Activated CD4-positive, alpha-beta T cell treated with anti-CD3 and anti-CD28 coated beads, Interleukin-2, amount 10 ng/mL, durations not matched to agents 24 days and 14 days (primary cell): ENCODE results near the gene ABCA4. TPM values are rescaled to one million over a fixed set of nuclear protein-coding genes. Genes with fewer than 3 reads are reported as not detected.

Source experiments
- DNase-seq: peaks from one replicate; pipeline ENCODE4 v3.0.0; 2022
- H3K27ac Mint-ChIP-seq: one replicate; pipeline ENCODE4 v1.8.0; 2022; ENCODE audit warnings: mild to moderate bottlenecking, mixed read lengths
- H3K27me3 Mint-ChIP-seq: one replicate; pipeline ENCODE4 v1.8.0; 2022; ENCODE audit warnings: mixed read lengths
- H3K36me3 Mint-ChIP-seq: one replicate; pipeline ENCODE4 v1.8.0; 2022; ENCODE audit warnings: low read depth, mild to moderate bottlenecking, mixed read lengths
- H3K4me1 Mint-ChIP-seq: one replicate; pipeline ENCODE4 v1.8.0; 2021; ENCODE audit warnings: mixed read lengths
- H3K4me3 Mint-ChIP-seq: one replicate; pipeline ENCODE4 v1.8.0; 2022; ENCODE audit warnings: mild to moderate bottlenecking, moderate library complexity, mixed read lengths
- H3K9me3 Mint-ChIP-seq: one replicate; pipeline ENCODE4 v1.8.0; 2021; ENCODE audit warnings: mixed read lengths
- intact Hi-C: fragments of 100-400 bp; cut with micrococcal nuclease; formaldehyde crosslinking; loops from one replicate; pipeline ENCODE4 v1.15.1; 2023
- total RNA-seq: library from RNA; stranded (reverse); gene quantifications from 2 replicates; pipeline ENCODE4 v1.2.3, GENCODE V29; 2022

The ABCA4 gene
- total RNA-seq, 1 donor from 2014 or later = 0.12 TPM

DNA sequence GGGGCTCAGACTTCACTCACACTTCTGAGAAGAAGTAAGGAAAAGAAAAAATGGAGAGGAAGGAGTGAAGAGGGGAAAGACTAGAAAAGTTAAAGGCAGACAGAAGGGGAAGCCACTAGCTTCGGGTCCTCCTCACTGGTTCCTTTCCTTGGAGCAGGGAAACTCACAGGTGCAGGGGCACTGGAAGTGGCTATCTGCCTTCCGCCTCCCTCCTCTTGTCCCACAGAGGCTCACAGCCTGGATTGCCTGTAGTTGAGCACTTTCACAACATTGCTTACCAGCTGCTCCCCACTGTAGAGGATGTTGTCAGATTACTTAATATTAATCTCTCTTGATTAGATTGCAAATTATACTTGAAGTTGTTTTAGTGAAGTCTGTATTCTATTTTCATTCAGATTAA is 21.6 kb upstream of the ABCA4 start:
- intact Hi-C loops = no loop called here

DNA sequence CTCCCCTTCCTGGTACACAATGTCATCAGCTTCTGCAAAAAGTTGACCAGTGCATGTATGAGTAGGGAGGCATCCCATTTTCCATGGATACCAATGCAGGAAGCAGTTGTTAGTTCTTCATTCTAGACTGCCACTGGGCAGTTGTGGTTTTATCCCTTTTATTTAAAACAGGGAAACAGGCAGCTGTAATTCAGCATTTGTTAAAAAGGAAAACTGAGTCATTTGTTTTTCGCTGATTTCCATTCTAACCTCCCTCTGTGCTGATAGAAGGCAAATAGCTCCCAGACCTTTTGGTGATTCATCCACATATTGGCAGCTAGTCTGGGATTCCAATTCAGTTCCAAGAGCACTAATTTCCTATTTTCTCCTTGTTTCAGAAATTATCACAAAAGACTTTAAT is 21.1 kb upstream of the ABCA4 start:
- Mint-ChIP-seq H3K4me1 (no peaks in the 10 kb centered on the region), H3K4me3 (no peak overlapping the region), H3K27ac (no peak overlapping the region), H3K9me3 (no peaks in the 10 kb centered on the region), H3K27me3 (no peaks in the 10 kb centered on the region), H3K36me3 (no peaks in the 10 kb centered on the region)
- DNase-seq = no peak
- intact Hi-C loops = no loop called here

More for the DNA sequence above, 21.6 kb upstream of the ABCA4 start:
- no peak for DNase-seq
- Mint-ChIP-seq H3K4me1 (no peaks in the 10 kb centered on the region), H3K27ac (no peak overlapping the region), H3K27me3 (peaks cover 2% of the 10 kb centered on the region), H3K36me3 (no peaks in the 10 kb centered on the region), H3K4me3 (no peak overlapping the region), H3K9me3 (no peaks in the 10 kb centered on the region)

DNA sequence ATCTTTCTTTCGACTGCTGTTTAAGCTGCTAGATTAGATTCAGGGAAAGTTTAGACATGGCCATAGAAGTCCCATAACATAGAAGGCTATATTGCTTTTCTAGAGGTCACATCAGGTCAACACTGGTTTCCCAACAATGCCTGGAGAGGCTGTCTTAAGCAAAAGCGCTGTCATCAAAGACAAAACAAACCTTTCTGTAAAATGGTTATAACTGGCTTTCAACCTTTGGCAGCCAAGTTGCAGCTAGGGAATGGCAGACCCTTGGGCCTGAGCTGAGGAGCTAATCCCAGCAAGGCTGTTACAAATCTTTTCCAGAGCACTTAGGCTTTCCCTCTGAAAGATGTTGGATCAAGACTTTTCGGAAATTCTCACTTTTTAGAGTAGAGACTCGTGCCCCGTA is 11.2 kb upstream of the ABCA4 start:
- H3K9me3 Mint-ChIP-seq = peaks cover 4% of the 10 kb centered on the region
- no peak for DNase-seq
- no peaks in the 10 kb centered on the region for H3K36me3 Mint-ChIP-seq
- H3K4me1 Mint-ChIP-seq = no peaks in the 10 kb centered on the region
- intact Hi-C loops = no loop called here
- H3K27ac Mint-ChIP-seq = no peak overlapping the region
- H3K27me3 Mint-ChIP-seq = no peaks in the 10 kb centered on the region
- no peak overlapping the region for H3K4me3 Mint-ChIP-seq

- H3K4me1 Mint-ChIP-seq = no peaks in the 10 kb centered on the region
- H3K27ac Mint-ChIP-seq = no peak overlapping the region
- H3K36me3 Mint-ChIP-seq = no peaks in the 10 kb centered on the region
- peaks cover 4% of the 10 kb centered on the region for H3K9me3 Mint-ChIP-seq
- intact Hi-C loops = no loop called here
- H3K4me3 Mint-ChIP-seq = no peak overlapping the region
- no peaks in the 10 kb centered on the region for H3K27me3 Mint-ChIP-seq
- no peak for DNase-seq
These were observed 10.1 kb upstream of the ABCA4 start for GRCh38 chr1:94130851-94131595.

DNA sequence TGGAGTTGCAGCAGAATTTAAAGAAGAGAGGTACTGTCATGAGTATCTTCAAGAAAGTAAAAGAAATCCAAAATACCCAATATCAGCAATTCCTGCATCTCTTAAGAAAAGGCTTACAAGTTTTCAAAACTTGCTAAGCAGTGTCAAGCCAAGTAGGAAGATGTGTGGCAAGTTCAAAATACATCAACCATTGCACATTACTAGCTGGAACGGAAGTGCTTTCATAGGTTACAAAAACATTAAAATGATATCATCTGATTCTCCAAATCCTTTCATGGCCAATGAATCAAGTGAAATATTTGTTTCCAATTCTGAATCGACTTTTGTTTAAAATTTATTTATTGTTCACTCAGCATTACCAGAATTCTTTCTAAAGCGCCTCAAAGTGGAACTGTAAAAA is 5.7 kb upstream of the ABCA4 start:
- H3K27me3 Mint-ChIP-seq = no peaks in the 10 kb centered on the region
- H3K36me3 Mint-ChIP-seq = no peaks in the 10 kb centered on the region
- intact Hi-C loops = no loop called here
- DNase-seq = no peak
- H3K4me1 Mint-ChIP-seq = no peaks in the 10 kb centered on the region
- no peak overlapping the region for H3K4me3 Mint-ChIP-seq
- H3K9me3 Mint-ChIP-seq = no peaks in the 10 kb centered on the region
- H3K27ac Mint-ChIP-seq = no peak overlapping the region

DNA sequence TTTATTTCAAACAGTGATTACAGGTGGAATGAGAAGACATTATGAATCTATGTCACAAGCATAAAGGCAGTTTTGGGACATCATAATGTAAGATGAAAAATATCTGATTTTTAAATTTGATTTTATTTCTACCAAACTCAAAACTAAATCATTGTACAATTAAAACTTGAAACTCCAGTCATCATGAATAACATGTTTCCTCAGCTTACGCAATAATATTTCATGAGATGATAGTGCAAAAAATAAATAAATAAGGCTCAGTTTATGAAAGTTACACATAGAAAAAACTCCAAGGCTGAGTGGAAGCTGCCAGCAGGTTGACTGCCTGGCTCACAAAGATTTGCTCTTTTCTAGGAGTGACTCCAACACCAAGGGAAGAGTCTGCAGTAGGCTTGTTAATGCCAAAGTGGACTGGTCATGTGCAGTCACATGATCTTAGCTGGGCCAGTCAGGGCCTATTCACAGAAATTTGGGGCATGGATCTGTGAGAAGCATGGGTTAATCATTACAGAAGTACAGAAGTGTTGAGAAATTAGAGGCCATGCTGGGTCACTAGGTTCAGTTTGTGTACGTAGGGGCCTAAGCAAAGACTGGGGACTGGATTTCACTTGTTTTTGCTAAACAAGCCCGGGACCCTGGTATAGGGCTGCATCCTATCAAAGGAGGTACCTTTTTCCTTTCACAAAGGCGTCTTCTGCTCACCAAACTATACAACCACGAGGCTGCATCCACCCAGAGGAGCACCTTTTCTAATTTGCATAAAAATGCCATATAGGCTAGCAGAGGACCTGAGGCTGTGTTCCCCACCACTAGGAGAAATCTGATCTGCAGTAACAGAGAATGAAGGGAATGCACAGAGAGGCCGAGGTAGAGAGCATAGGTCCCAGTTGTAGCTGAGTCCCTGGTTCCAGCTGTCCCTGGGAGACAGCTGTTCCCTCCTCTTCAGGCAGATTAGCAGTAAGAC is 4.9 kb upstream of the ABCA4 start:
- no peak for DNase-seq
- Mint-ChIP-seq H3K27ac (no peak overlapping the region), H3K27me3 (no peaks in the 10 kb centered on the region), H3K36me3 (no peaks in the 10 kb centered on the region), H3K4me1 (no peaks in the 10 kb centered on the region), H3K4me3 (no peak overlapping the region), H3K9me3 (no peaks in the 10 kb centered on the region)
- intact Hi-C loops = no loop called here

GRCh38 chr1:94124538-94124937 is 3.6 kb upstream of the ABCA4 start:
- no peak for DNase-seq
- Mint-ChIP-seq H3K36me3 (no peaks in the 10 kb centered on the region), H3K9me3 (no peaks in the 10 kb centered on the region), H3K27ac (no peak overlapping the region), H3K4me1 (no peaks in the 10 kb centered on the region), H3K27me3 (no peaks in the 10 kb centered on the region), H3K4me3 (no peak overlapping the region)
- intact Hi-C loops = no loop called here

GRCh38 chr1:94122201-94122970 is 1.4 kb upstream of the ABCA4 start:
- H3K36me3 Mint-ChIP-seq = no peaks in the 10 kb centered on the region
- no peak overlapping the region for H3K4me3 Mint-ChIP-seq
- no peaks in the 10 kb centered on the region for H3K4me1 Mint-ChIP-seq
- no peaks in the 10 kb centered on the region for H3K9me3 Mint-ChIP-seq
- intact Hi-C loops = no loop called here
- no peak for DNase-seq
- no peaks in the 10 kb centered on the region for H3K27me3 Mint-ChIP-seq
- no peak overlapping the region for H3K27ac Mint-ChIP-seq

DNA sequence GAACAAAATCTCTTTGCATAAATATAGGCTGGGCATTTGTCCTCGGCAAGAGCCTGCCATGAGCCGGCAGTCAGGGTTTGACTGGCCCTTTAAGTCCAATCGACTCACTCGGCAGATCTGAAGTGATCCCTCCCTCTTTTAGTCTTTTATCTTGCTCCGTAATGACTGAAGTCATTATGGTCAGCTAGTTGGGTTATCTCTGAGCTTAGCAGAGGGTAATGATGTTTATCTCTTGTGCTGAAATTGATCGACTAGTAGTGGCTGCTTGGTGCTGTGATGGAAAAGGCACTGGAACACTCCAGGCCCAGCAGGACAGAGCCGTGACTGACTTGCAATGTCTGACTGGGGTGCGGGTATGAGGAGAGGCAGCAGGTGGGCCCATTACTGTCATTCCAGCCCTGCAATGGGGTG is 468 bp upstream of the ABCA4 start:
- no peaks in the 10 kb centered on the region for H3K36me3 Mint-ChIP-seq
- intact Hi-C loops = no loop called here

GRCh38 chr1:94120570-94120901 is 412 bp downstream of the ABCA4 start:
- no peaks in the 10 kb centered on the region for H3K9me3 Mint-ChIP-seq
- DNase-seq = no peak
- intact Hi-C loops = no loop called here
- H3K4me1 Mint-ChIP-seq = no peaks in the 10 kb centered on the region
- no peak overlapping the region for H3K4me3 Mint-ChIP-seq
- H3K36me3 Mint-ChIP-seq = no peaks in the 10 kb centered on the region
- H3K27ac Mint-ChIP-seq = no peak overlapping the region
- no peaks in the 10 kb centered on the region for H3K27me3 Mint-ChIP-seq

More for the DNA sequence above, 468 bp upstream of the ABCA4 start:
- Mint-ChIP-seq H3K4me1 (no peaks in the 10 kb centered on the region), H3K27me3 (no peaks in the 10 kb centered on the region), H3K4me3 (no peak overlapping the region), H3K9me3 (no peaks in the 10 kb centered on the region), H3K27ac (no peak overlapping the region)
- no peak for DNase-seq

DNA sequence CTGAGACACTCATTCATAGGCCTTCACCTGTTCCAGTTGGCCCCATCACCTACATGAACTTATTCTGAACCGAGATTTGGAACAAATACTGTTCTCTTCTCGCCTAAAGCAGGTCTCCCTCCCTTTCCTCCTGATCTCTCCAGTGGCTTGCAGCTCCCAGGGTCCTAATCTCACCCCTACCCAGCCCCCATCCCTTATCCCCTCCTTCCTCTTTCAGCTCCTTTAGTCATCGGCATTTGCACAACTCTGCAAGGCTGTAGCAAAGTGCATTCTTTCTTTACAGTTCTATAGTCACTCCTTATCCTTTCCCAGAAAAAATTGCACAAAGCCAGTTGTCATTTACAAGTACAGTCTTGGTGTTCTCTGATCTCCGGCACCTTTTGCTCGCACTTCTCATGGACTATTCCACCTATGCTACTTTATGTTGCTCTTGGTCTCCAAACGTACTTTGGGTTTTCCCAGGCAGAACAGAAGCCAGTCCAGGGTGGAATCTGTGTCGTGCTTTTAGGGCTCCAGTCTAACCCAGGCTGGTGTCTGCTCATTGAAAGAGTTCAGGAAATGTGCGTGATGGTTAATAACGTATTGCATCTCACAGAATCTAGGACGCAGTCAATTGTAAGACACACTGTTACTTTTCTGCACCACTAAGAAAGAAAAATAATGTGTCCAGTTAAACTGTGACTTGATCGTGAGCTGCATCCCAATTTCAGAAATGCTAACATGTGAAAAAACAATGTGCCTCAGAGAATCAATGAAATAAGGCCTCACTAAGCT is 965 bp downstream of the ABCA4 start:
- no peak overlapping the region for H3K27ac Mint-ChIP-seq
- no peak for DNase-seq
- H3K4me3 Mint-ChIP-seq = no peak overlapping the region
- intact Hi-C loops = no loop called here
- H3K27me3 Mint-ChIP-seq = no peaks in the 10 kb centered on the region
- H3K4me1 Mint-ChIP-seq = no peaks in the 10 kb centered on the region
- no peaks in the 10 kb centered on the region for H3K9me3 Mint-ChIP-seq
- H3K36me3 Mint-ChIP-seq = no peaks in the 10 kb centered on the region

DNA sequence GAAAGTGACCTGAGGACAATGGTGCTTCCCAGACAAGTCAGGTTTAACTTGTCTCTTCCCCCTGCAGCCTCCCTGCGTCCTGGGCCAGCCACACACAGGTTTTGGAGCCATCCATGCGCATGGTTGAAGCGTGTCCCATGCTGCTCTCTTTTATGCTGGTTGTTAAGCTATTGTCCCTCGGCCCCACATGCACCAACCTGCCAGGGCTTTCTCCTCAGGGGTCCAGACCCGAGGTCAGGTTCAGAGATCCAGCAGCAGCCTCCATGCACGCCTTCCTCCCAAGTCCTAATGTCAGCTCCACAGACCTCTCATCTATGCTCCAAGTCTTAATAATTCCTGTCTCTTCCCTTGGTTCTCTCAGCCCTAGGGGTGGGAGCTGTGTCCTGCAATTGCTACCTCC is 1.6 kb downstream of the ABCA4 start:
- intact Hi-C loops = no loop called here
- no peaks in the 10 kb centered on the region for H3K36me3 Mint-ChIP-seq
- H3K9me3 Mint-ChIP-seq = no peaks in the 10 kb centered on the region
- DNase-seq = no peak
- no peak overlapping the region for H3K4me3 Mint-ChIP-seq
- H3K27me3 Mint-ChIP-seq = no peaks in the 10 kb centered on the region
- no peaks in the 10 kb centered on the region for H3K4me1 Mint-ChIP-seq
- no peak overlapping the region for H3K27ac Mint-ChIP-seq

- Mint-ChIP-seq H3K4me3 (no peak overlapping the region), H3K36me3 (no peaks in the 10 kb centered on the region), H3K27ac (no peak overlapping the region), H3K27me3 (no peaks in the 10 kb centered on the region), H3K4me1 (no peaks in the 10 kb centered on the region), H3K9me3 (no peaks in the 10 kb centered on the region)
- DNase-seq = no peak
- intact Hi-C loops = no loop called here
These were observed 2.5 kb downstream of the ABCA4 start for GRCh38 chr1:94118471-94118870.
